Left kidney (tissue), 2 donors: ENCODE measurements around the gene NELFB. TPM values are rescaled to one million over a fixed set of nuclear protein-coding genes. Genes with fewer than 3 reads are reported as not detected.

Experiments
- DNase-seq: peaks from one replicate; pipeline ENCODE4 v3.0.0-alpha.2; 2013
- polyA plus RNA-seq: library from polyadenylated mRNA; unstranded; fragments of 120-200 nt; gene quantifications from one replicate; pipeline ENCODE4 v1.2.1, GENCODE V29; 2013; ENCODE audit not compliant: insufficient read length

Gene NELFB
- polyA plus RNA-seq, 1 donor = 48.0 TPM

DNA sequence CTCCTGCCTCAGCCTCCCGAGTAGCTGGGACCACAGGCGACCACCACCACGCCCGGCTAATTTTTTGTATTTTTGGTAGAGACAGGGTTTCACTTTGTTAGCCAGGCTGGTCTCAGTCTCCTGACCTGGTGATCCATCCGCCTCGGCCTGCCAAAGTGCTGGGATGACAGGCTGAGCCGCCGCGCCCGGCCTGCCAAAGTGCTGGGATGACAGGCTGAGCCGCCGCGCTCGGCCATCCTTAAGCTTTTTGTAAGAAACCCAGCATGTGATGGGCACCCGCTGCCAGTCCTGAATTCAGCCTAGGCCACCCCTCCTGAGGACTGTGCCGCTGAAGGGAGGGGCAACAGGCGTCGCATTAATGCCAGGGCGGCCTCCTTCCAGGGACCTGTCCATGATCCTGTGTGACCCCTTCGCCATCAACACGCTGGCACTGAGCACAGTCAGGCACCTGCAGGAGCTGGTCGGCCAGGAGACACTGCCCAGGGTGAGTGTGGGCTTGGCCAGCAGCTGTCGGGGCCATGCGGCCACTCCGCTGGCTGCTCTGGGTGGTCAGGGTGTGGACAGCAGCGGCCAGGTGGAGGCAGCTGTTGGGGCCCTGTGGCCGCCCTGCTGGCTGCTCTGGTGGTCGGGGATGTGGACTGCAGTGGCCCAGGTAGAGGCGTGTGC lies 10.5 kb downstream of the NELFB start:
- DNase-seq = no peak

DNA sequence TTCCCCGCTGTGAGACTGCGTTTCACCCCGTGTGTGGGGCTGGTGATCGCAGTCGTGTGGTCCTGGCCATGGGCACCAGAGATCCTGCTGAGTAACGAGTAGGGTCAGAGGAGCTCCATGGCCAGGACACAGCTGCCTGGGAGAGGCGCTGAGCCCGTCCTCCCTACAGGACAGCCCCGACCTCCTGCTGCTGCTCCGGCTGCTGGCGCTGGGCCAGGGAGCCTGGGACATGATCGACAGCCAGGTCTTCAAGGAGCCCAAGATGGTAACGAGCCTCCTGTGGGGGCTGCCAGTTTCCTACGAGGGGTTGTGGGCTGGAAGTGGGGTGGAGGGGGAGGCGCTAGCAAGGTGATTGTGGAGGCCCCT lies 11.0 kb downstream of the NELFB start:
- no peak for DNase-seq

DNA sequence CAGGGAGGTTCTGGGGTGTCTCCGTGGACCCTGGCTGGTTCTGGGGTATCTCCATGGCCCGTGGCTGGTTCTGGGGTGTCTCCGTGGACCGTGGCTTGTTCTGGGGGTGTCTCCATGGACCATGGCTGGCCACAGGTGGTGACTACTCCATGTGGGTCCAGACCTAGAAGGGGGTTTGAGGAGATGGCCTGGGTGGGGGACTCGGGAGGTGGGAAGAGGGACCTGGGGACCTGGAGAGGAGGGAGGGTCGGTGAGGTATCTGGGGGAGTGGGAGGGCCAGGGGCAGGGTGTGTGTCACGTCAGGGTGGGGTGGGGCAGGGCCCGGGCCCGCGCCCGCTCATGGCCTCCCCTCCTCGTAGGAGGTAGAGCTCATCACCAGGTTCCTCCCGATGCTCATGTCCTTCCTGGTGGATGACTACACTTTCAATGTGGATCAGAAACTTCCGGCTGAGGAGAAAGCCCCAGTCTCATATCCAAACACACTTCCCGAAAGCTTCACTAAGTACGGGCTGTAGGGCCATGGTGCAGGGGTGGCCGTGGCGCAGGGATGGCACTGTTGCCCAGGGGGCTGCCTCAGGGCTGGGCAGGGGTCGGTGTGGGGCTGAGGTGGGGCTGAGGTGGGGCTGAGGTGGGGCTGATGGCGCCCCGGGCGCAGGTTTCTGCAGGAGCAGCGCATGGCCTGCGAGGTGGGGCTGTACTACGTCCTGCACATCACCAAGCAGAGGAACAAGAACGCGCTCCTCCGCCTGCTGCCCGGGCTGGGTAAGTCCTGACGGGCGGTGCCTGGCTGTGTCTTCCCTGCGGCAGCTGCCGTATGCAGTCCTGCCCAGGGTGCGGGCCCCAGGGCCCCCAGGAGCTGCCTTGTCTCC lies 11.7 kb downstream of the NELFB start:
- no peak for DNase-seq

DNA sequence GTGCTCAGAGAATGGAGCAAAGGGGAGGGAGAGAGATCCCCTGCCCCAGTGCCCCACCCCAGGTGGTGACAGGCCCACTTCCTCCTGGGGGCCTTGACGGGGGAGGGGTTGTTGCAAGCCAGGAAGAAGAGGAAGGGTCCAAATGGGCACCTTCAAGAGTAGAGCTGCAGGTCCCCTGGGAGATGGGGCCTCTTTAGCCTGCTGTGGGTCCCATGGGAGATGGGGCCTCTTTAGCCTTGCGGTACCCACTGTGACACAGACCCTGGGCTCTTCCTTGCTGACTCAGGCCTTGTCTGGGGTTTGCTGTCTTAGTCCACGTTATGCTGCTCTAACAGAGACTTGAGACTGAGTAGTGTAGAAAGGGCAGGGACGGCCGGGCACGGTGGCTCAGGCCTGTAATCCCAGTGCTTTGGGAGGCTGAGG lies 12.8 kb downstream of the NELFB start:
- DNase-seq = no peak

DNA sequence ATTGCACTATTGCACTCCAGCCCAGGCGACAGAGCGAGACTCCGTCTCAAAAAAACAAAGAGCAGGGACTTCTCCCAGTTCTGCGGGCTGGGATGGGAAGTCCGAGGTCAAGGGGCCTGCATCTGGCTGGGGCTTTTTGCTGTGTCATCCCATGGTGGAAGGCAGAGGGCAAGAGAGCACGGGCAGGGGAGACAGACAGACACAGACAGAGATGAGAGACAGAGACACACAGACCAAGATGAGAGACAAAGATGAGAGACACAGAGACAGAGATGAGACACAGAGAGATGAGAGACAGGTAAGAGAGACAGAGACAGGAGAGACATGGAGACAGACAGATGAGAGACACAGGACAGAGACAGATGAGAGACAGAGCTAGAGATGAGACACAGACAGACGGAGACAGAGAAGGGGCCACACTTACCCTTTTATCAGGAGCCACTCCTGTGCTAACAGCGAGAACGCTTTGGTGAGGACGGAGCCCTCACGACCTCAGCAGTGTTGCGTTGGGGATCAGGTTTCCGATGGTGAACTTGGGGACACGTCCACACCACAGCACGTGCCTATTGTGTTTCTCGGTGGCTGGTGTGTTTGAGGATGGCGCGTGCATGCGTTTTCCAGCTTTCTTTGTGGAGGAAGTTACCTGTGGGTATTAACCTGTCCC lies 13.5 kb downstream of the NELFB start:
- no peak for DNase-seq

DNA sequence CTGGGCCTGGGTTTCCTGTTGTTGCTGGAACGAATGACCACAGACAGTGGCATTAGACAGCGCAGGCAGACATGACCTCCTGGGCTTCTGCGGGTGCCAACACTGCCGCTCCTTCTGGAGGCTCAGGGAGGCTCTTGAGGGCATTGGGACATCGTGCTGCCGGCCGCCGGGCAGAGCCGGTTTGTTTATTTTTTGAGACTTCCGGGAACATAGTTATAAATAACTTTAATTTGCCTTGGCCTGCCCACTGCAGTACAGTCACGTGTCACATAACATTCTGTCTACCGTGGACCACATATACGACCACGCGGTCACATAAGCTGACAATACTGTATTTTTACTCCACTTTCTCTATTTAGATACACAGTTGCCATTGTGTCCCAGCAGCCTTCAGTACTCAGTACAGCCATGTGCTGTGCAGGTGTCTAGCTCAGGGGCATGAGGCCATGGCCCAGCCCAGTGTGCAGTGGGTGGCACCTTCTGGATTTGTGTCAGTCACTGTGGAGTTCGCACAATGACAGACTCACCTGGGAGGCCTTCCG lies 14.2 kb downstream of the NELFB start:
- no peak for DNase-seq

DNA sequence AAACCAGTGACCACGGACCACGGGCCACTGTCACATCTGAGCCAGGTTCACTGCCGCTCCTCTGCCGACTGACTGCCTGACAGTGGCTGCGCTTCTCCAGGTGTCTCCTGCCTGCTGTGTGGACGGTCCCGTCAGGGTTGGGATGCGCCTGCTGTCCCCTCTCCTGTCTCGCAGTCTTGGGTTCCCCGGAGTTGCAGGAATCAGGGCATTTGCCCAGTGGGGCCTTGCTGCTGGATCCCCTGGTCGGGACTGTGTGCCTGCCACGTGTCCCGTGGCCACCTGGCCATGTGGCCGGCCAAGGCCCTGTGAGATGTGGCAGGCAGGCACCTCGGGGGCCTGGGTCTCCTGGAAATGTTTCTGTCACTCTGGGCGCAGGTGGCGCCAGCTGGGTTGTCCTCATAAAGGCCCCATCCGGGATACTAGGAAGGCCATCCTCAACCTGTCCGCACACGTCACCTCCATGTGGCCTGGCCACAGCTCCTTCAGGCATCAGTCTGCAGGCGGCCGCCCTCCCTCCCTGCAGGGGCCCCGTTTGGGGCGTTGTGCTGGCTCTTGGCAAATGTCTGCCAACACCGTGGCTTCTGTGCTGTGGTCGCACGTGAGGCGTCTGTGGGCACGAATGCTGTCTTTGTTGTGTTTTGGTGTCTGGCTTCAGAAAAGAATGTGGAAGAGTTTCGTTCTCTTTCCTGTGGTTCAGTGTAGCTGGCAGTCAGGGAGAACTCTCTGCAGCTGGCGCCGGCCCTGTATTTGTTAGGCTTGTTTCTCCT lies 16.0 kb downstream of the NELFB start:
- no peak for DNase-seq

DNA sequence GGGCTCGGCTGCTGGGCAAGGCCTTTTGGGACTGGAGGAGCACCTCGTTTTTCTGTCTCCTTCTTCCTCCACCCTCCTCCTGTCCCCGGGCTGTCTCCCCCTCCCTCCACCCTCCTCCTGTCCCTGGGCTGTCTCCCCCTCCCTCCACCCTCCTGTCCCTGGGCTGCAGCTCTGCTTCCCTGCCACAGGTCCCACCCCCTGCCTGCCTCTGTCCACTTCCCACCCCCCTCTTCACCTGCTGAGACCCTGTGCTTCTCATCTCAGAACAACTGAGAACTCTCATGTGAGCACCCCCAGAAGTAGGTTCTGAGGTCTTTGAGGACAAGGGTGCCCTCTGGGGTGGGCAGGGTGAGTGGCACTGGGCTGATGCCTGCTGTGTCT lies 16.6 kb downstream of the NELFB start:
- no peak for DNase-seq

DNA sequence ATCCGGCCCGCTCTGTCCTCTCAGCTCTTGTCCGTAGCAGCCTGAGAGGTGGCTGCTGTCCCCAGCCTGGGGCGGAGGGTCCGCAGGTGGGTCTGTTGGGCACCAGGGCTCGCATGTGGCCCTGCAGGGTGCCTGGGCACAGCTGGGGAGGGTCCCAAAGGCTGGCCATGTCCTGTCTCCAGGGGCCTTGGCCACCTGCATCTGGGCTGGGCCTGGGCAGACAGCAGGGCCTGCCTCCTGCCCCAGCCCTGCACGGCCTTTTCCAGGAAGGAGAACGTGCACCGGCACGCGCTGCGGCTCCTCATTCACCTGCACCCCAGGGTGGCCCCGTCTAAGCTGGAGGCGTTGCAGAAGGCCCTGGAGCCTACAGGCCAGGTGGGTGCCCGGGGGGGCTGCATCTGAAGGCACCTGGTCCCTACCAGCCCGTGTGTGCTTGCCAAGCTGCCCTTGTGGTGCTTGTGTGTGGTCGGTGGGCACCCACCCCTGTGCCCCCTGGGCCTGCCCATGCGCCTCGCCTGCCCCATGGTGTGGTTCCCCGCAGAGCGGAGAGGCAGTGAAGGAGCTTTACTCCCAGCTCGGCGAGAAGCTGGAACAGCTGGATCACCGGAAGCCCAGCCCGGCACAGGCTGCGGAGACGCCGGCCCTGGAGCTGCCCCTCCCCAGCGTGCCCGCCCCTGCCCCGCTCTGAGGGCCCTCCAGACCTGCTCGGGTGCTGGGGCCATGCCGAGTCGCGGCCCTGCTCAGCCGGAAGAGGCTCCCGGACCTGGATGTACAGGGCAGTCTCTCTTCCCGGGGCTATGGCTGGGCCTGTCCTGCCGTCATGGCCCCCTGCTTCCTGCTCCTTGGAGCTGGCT lies 17.3 kb downstream of the NELFB start:
- DNase-seq = no peak

DNA sequence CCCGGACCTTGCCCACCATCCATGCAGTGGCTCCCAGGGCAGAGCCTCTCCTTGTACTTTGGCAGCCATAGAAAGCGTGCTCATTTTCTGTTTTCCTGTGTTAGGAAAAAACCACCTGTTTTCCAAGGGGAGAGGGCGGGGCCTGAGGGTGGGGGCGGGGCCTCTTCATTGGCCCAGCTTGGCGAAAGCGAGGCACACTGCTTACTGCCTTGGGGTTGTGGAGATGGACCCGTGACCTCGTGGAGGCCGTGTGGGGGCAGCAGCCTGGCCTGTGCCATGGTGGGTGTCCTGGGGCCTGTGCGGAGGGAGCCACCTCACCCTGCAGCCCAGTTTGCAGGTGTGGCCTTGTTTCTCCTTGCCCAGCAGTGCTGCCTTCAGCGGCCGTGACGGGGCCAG lies 18.0 kb downstream of the NELFB start:
- DNase-seq = no peak

DNA sequence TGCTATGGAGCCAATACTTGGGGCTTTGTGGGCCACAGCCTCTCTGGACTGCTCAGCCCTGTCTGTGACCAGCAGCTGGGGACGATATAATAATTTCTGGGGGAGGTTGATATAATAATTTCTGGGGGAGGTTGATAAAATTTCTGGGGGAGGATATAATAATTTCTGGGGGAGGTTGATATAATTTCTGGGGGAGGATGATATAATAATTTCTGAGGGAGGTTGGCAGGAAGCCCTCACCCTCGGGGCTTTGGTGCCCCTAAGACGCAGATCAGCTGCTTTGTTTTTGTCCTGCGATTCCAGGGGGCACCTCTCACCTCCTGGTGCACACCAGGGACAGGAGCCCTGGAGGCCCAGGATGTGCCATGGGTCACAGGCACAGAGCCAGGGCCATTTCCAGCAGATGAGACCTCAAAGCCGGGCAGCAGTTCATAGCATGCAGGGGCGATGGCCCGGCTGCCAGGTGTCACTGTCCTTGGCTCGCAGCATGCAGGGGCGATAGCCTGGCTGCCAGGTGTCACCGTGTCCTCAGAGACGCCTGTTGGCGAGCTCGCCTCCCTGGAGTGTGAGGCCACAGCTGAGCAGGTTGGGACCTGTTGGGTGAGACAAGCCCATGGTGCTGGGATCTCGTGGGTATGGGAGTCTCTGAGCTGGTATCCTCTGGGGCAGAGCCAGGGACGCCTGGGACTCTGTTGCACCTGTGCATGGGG lies 18.6 kb downstream of the NELFB start:
- no peak for DNase-seq

DNA sequence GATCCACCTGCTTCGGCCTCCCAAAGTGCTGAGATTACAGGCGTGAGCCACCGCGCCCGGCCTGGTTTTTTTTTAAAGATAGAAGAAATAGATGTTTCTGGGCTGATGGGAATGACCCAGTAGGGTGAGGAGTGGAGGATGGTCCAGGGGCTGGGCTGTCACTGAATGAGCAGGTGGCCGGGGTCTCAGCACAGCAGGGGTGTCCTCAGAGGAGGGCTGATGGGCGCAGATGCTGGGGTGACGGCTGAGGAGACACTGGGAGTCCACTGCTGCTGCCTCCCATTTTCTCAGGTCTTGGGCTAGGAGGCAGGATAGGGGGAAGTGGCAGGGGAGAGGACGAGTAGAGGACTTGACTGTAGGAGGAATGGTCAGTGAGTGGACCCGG lies 20.1 kb downstream of the NELFB start:
- DNase-seq = no peak

DNA sequence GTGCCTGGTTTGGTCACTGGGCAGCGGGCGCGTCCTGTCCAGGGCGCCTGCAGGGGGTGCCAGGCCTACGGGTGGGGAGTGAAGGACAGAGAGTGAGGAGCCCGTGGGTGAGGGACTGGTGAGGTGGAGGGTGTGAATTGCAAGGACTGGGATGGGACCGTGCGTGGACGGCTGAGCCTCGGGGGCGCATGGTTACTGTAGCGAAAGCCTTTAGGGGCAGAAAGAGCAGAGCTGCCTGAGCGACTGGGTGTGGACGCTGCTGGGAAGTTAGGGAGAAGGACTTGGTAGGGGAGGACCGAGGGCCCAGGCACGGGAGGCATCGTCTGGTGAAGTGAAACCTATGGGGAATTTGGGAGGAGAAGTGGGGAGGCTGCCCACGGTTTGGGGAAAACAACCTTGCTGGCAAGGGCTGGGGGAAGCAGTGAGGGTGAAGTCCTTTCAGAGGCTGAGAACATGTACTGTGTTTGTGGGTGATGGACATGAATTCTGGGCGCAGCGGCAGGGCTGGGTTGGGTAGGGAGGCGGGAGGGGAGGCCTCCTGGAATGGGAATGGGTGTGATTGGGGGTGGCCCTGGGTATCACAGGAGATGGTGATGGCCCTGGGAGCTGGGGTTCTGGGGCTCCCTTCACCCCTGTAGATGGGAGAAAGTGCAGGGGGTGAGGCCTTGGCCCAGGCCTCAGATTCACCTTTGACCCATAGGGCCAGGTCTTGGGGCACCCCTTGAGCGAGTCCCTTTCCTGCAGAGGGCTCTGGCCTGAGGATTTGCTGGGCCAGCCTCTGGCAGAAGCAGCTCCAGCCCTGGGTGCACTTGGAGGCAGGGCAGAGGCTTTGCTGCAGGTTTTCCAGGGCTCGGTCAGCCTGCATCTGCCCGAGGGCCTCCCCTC lies 20.7 kb downstream of the NELFB start:
- DNase-seq = no peak

DNA sequence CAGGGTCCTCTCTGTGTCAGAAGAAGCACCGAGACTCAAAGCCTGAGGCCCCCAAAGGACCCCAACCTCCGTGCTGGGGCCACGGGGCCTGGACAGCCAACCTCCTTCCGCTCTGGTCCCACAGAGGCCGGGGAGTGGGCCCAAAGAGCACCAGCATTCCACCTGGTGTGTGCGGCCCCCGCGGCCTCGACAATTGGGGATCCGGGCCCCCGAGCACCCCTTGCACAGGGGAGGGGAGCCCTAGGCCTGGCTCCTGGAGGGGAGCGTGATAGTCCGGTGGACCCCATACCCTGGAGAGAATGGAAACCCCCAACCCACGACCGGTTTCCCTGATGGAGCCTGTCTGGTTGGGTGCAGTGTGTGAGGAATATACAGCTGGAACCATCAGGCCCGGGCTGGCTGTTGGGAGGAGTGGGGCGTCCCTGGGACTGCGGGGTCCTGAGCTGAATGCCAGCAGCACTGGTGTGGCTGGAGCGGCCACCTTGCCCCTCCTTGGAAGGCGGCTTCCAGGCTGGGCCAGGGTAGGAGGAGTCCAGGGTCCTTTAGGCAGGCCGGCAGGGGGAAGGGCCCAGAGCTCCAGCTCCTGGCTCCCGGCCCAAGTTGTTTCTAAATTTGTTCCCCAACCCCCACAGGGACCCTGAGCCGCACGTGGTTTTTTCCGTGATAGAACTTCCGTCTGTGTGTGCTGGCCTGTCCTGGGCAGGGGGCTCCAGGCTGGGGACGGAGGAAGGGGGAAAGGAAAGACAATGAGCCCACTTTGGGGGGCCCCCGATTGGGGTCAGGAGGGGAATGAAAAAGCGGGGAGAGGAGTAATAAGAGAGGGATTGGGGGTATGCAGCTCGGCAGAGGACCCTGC lies 21.6 kb downstream of the NELFB start:
- DNase-seq = peak; percentile 80

DNA sequence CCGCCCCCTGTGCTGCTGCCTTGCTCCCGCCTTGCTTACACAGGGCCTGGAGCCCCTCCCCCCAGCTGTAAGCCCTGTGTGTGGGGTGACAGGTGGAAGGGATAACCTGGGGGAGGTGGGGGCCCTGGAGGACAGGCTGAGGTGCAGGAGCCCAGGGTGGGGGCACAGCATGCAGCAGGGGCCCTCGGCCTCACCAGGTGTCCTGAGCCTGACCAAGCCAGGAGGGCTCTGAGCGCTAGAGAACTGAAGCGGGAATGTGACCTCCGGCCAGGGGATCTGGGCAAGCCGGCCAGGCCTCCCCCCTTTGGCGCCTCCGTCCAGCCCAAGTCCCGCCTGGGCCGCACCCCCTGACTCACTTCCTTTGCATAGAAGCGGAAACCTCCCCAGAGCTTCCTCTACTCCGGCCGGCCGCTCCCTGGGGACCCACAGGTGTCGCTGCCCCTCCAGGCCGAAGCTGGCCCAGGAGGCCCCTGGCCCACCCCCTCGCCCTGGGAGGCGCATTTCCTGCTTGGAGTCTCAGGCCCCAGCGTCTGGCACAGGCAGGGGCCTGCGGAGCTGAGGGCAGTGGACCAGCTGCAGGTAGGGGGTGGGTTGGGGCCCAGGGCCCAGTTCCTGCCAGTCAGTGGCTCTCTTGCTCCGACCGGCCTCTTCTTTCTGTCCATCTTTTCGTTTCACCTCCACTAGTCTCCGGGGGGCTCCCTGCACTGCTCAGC lies 22.4 kb downstream of the NELFB start, which contains the start of gene TOR4A:
TSS of gene TOR4A (plus strand) at position 398 of the 713 bp plus-strand sequence. CDS start 964 bp downstream, outside the sequence.
- no peak for DNase-seq

DNA sequence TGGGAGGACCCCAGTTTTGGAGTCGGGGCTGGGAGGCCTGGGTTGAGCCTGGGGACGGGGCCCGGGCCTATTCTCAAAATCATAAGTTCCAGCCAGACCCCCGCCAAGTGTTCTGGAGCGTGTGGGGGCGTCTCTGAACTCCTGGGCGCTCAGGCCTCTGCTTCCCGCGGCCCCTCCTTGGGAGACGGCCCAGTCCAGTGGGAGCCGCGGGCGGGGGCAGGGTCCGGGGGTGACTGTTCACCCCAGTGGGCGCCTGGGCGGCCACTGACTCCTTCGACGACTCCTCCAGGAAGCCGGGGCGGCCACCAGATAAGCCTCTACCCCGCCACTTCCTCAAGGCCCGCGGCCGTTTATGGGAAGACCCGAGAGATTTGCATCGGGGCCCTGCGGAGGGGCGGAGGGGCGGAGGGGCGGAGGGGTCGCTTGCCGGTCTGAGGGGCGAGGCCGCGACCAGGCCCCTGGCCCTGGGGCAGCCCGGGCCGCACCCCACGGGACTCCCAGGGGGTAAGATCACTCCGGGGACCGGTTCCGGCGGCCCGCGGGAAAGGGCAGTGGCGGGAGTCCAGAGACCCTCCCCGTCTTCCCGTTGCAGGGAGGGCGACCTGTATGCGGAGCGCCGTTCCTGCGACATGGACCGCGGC lies 23.1 kb downstream of the NELFB start:
- DNase-seq = no peak
